Activated CD8-positive, alpha-beta memory T cell treated with anti-CD3 and anti-CD28 coated beads, Interleukin-2, amount 50 U/mL, for 1 hour (primary cell): ENCODE results near the gene SEMA3G.

ENCODE experiments used
- DNase-seq: peaks from one replicate; pipeline ENCODE4 v3.0.0-alpha.2; 2020; ENCODE audit errors: extremely low read depth

Gene SEMA3G

DNA sequence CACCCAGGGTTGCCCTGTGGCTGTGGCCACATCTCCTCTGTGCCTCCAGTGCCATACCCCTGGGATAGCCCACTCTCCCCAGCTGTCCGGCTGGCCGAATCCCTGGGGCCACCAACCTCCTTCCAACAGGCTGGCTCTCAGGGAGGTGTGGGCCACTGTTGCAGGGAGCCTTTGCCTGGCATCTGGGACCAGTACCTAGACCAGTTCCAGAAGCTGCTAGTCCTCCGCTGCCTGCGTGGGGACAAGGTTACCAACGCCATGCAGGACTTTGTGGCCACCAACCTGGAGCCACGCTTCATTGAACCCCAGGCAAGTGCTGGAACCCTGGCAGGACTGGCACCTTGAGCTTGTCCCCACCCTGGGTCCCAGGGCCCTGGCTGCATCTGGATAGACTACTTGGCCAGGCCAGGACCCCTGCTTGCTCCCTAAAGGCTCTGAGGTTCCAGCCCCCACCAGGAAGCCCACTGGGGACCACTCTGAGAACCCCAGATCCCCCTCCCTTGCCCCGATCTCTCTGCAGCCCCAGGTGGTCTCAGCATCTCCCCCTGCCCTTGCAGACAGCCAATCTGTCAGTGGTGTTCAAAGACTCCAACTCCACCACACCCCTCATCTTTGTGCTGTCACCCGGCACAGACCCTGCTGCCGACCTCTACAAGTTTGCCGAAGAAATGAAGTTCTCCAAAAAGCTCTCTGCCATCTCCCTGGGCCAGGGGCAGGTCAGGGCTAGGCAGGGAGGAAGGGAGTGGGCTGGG, 50.0 kb downstream of the SEMA3G start:
- no peak for DNase-seq

DNA sequence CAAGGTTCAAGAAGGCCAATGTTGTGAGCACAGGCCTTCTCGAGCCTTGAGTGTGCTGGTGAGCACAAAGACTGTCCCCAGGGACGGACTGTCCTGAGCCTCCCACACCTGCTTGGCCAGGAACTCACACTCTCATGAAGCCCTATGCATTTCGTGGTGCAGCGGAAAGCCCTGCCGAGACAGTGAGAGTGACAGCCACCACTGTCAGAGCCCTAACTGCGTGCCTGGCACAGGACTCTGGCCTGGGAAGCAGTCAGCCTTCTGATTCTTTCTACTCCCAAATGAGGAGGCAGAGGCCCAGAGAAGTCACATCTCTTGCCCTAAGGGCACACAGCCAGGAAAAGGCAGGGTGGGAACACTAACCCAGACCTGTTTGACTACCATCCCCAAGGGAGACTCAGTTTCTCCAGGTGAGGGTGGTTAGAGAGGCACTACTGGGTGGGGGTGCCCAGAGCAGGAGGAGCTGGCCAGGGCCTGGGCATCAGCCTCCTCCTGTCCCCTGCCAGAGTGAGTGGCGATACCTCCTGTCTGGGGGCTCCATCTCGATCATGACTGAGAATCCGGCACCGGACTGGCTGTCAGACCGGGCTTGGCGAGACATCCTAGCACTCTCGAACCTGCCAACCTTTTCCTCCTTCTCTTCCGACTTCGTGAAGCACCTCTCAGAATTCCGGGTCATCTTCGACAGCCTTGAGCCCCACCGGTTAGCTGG, 50.8 kb downstream of the SEMA3G start:
- no peak for DNase-seq

DNA sequence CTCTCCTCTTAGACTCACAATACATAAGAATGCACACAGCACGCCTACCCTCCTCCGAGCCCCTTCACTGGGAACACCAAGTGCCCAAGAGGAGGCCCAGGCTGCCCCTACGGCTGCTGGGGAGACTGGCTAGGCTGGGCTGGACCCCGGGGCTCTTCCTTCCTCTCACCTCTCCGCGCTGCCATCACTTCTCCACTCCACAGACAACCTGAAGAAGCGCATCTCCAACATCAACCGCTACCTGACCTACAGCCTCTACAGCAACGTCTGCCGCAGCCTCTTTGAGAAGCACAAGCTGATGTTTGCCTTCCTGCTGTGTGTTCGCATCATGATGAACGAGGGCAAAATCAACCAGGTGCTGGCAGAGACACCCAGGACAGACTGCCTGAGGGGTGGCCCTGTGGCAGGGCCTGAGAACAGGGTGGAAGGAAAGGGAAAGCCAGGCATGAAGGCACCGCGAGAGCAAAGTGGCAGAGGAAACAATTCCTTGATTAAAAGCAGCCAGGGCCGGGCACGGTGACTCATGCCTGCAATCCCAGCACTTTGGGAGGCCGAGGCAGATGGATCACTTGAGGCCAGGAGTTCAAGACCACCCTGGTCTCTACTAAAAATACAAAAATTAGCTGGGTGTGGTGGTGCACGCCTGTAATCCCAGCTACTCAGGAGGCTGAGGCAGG, 51.6 kb downstream of the SEMA3G start:
- no peak for DNase-seq

- DNase-seq = no peak
These were observed 52.5 kb downstream of the SEMA3G start for GRCh38 chr3:52392216-52392930.

DNA sequence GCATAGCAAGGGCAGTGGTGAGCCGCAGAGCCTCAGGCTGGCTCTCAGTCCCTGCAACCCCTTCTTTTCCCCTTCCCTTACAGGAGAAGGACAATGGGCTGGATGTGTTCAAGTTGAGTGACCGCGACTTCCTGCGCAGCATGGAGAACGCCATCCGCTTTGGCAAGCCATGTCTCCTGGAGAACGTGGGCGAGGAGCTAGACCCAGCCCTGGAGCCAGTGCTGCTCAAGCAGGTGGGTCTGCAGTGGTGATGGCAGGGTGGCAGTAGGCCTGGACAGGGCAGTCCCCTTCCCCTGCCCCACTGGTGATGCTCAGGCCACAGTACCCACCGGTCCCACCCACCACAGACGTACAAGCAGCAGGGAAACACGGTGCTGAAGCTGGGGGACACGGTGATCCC, 53.8 kb downstream of the SEMA3G start:
- DNase-seq = no peak

- DNase-seq = no peak
These were observed 56.0 kb downstream of the SEMA3G start for GRCh38 chr3:52388933-52389332.

GRCh38 chr3:52388348-52388821, 56.5 kb downstream of the SEMA3G start:
- no peak for DNase-seq

GRCh38 chr3:52387481-52387880, 57.4 kb downstream of the SEMA3G start:
- DNase-seq = no peak

DNA sequence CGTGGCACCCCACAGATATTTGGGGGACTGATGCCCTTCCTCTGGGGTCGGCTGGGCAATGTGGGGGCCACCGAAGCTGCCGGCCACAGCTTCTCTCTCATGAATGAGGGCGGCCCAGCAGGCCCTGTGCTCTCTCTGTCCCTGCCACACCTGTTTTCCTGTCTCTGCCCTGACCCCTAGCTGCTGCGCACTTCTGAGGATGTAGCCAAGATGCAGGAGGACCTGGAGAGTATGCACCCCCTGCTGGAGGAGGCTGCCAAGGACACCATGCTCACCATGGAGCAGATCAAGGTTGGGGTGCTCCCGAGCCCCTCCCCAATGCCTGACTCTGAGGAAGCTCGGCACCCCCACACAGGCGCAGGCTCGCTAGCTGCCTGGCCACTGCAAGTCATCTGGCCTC, 59.7 kb downstream of the SEMA3G start:
- no peak for DNase-seq

DNA sequence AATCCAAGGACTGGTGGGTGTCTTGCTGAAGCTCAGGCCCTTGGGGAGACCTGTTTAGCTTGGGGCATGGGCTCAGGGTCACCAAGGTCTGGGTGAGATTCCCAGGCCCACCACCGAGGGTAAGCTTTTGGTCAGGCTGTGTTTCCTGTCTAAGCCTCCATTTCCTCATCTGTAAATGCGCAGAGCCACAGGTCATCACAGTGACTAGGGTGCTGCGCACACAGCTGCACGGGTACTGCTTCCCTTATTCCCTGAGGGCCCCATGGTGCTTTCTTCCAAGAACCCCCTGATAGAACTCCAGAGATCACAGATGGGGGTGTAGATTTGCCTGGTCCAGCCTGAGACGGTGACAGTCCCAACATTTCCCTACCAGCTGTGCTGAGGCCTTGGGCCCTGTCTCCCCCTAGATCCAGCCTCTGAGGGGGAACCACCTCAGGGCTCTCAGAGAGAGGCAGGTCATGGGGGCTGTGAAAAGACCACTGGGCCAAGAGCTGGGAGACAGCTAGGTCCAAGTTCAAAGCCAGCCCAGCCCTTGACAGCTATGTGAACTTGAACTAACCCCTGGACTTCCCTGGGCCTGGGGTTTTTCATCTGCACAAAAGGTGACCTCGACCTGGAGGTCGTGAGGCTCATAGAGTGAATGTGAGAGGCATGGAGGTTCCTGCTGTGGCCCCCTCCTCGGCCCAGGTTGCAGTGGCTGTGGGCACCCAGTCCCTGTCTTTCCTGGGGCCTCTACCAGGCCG, 60.7 kb downstream of the SEMA3G start:
- no peak for DNase-seq

DNA sequence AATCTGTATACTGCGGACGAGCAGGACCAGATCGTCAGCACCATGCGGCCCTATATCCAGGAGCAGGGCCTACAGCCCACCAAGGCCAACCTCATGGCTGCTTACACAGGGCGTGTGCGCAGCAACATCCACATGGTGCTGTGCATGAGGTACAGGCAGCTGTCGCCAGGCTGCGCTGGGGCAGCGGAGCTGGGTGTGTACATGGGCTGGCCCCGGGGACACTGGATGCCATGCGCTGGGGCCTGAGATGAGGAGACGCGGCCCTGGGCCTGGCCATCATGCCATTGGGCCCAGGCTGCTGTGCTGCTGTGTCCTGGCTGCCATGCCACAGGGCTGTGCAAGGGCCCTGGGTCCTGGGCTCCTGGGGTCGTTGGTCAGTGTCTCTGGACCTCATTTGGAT, 61.5 kb downstream of the SEMA3G start:
- no peak for DNase-seq
